GM04504 (cell line): ENCODE measurements around the gene PCF11.
"Not testable (repeated sequence)": the region's sequence is repeated elsewhere in the genome, so short reads cannot be mapped to it uniquely, and the experiment has no call there.

Source experiments
- DNase-seq: peaks from one replicate; pipeline ENCODE4 v3.0.0-alpha.2; 2012; ENCODE audit warnings: low read depth

Gene PCF11, protein sequence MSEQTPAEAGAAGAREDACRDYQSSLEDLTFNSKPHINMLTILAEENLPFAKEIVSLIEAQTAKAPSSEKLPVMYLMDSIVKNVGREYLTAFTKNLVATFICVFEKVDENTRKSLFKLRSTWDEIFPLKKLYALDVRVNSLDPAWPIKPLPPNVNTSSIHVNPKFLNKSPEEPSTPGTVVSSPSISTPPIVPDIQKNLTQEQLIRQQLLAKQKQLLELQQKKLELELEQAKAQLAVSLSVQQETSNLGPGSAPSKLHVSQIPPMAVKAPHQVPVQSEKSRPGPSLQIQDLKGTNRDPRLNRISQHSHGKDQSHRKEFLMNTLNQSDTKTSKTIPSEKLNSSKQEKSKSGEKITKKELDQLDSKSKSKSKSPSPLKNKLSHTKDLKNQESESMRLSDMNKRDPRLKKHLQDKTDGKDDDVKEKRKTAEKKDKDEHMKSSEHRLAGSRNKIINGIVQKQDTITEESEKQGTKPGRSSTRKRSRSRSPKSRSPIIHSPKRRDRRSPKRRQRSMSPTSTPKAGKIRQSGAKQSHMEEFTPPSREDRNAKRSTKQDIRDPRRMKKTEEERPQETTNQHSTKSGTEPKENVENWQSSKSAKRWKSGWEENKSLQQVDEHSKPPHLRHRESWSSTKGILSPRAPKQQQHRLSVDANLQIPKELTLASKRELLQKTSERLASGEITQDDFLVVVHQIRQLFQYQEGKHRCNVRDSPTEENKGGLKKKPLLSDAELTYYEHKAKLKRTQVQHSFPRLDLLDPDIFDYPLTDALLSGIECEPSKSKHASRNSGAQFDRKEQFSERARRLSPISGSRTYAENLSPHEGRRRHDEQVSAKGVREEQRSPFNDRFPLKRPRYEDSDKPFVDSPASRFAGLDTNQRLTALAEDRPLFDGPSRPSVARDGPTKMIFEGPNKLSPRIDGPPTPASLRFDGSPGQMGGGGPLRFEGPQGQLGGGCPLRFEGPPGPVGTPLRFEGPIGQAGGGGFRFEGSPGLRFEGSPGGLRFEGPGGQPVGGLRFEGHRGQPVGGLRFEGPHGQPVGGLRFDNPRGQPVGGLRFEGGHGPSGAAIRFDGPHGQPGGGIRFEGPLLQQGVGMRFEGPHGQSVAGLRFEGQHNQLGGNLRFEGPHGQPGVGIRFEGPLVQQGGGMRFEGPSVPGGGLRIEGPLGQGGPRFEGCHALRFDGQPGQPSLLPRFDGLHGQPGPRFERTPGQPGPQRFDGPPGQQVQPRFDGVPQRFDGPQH (N-terminal part only)

DNA sequence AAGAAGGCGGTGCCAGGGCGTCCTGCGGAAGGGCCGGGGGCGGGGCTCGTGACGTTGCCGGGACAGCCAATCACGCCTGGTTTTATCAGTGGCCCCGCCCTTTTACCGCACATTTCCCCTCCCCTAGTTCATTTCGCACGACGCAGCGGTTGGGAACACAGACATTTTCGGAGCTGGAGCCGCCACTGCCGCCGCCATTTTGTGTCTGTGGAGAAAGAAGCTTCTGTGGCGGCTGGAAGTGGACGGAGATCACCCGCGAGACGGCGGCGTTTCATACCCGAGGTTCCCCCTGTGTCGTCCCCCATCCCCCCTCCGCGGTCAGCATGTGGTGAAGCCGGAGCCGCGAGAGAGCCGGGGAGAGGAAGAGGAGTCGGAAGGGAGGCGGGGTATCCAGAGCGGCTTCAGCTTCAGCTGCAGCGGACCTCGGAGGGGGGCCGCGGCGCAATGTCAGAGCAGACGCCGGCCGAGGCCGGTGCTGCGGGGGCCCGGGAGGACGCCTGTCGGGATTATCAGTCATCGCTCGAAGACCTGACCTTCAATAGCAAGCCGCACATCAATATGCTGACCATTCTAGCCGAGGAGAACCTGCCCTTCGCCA, at the start of gene PCF11:
TSS of gene PCF11 (plus strand) at position 136 of the 598 bp plus-strand sequence. CDS start at position 445, 309 bp downstream.
- DNase-seq = no peak

DNA sequence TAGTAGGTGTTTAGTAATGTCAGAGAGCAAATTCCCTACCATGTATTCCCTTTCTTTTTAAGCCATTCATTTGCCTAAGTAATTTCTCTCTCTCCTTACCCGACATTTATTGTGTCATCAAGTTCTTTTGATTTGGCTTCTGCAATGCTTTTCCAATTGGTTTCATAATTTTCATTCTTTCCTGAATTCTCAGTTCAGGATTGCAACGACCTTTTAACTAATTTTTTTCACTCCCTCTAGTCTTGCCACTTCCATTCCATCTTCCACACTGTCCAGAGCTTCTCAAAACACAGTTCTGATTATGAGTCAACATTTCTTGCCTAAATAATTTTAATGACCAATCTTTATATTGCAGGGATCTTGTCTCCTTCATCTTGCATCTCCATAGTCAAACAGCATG, 44.0 kb upstream of the PCF11 start:
- DNase-seq = no peak

DNA sequence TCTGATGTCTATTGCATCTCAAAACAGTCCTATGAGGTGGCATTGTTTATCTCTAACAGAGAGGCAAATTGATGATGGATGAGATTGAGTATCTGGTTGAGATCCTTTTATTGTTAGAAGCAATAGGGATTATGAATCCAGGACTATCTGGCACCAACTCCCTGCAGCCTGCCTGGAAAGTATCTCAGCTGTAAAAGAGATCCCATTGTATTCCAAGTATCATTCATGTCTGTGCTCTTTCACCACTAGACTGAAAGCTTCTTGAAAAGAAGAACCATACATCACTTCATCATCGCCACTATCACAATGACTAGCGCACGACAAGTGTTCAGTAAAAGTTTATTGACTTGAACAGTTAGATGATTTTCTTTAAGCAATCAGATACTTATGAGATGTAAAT, 41.9 kb upstream of the PCF11 start:
- no peak for DNase-seq

DNA sequence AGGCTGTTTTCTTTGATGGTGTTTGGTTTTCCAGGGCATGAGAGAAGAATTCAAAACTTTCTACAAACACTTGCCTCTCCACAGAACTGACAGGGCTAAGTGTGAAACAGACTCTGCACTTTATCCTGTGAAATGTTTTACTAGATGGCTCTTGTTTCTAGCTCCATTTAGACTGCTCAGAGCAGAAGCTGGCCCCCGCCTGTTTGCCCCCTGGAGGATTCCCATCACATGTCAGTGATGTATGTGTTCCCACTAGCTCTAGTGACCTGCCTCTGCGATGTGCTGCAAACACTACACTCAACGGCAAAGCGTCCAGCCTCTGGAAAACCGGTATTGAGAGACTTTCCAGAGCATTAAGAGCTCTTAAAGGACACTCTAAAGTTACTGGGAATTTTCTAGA, 41.4 kb upstream of the PCF11 start:
- DNase-seq = no peak

DNA sequence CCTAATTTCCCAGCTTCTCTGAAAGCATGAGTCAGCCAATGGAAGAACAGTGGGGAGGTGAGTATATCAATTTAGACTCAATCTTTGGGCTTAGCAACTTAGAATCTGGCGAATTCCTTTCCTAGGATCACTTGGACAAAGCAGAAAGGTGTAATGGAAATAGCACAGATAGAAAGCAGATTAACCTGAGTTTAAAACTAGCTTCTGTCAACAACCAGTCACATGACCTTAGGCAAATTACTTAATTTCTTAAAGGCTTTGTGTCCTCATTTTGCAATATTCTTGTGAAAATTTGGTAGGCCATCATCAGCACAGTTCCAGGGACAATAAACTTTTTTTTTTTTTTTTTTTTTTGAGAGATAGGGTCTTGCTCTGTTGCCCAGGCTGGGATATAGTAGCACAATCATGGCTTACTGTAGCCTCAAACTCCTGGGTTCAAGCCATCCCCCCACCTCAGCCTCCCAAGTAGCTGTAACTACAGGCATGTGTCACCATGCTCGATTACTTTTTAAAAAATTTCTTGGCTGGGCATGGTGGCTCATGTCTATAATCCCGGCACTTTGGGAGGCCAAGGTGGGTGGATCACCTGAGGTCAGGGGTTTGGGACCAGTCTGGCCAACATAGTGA, 40.8 kb upstream of the PCF11 start:
- DNase-seq = no peak

DNA sequence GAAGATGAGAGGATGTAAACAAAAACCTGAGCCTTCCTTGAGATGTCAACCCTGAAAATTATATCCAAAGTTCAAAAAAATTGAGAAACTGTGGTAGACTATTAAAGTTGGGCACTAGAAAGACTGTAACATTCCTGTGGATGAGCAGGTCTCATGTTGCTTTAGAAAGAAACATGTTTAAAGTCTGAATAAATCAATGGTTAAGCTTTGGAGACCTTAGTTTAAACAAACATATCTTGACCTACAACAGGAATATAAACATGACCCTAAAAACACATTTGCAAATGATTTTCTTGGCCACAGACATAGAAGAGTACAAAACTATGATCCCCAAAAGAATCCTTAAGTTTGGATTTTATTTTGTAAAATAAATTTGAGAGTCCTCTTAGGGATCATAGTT, 38.1 kb upstream of the PCF11 start:
- no peak for DNase-seq

DNA sequence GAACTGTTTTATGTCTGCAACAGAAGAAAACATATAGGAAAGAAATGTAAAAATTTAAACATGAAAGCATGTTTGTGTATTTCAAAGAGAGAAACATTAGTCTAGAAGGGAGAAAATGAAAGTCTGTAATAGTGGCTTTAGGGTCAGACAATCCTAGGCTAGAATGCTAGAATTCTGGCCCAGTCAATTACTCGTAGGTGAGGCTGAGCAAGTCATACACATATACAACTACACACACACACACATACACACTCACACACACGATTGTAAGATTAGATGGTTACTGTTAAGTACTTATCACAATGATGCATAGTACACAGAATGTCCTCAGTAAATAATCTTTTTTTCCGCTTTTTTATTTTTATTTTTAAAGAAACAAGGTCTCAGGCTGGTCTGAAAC, 37.7 kb upstream of the PCF11 start:
- no peak for DNase-seq

DNA sequence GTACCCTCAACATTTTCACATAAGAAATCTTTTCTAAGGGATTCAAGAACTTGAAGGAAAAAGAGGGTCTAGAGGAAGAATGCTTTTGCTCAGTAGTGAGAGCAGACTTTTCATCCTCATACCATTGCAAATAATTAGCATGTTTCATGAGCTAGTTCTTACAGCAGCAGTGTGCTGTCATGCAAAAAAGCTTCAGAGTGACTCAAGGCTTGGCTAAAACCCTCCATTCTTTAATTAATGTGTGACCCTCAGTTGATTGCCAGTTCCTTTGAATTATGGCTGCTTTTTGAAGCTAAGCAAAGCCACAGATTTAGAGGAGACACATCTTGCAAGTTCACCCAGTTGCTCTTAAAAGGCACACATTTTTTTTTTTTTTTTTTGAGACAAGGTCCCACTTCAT, 36.6 kb upstream of the PCF11 start:
- DNase-seq = peak; percentile 10

DNA sequence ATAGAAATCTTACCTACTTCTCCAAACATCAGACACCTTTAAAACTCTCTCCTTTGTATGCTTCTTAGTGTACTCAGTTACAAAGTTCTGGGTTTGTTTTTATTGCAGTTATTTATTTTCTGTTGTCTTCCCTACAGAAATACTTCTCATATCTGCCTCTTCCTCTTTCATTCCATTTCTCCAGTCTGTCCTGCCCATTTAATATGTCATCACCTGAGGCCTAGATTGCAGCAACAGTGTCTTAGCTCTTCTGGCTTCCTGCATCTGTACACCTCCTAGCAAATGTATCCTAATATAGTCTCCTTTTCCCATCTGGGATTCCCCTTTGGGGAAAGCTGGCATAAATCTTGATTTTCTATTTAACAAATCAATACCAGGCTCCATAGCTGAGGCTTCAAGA, 34.9 kb upstream of the PCF11 start:
- no peak for DNase-seq

DNA sequence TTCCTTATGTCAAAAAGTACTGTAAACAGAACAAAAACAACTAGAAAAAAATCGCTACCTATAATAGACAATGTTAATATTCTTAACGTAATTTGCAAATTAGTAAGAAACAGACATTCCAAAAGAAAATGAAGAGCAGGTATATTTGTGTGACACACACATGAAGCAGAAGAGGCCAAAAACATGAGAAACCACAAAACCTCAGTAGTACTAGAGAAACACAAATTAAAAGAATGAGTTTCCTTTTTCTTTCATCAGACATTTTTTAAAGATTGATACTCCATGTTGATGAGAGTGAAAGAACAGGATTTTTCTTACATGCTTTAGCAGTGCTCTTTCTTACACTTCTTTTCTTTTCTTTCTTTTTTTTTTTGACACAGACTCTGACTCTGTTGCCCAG, 34.2 kb upstream of the PCF11 start:
- DNase-seq = no peak

DNA sequence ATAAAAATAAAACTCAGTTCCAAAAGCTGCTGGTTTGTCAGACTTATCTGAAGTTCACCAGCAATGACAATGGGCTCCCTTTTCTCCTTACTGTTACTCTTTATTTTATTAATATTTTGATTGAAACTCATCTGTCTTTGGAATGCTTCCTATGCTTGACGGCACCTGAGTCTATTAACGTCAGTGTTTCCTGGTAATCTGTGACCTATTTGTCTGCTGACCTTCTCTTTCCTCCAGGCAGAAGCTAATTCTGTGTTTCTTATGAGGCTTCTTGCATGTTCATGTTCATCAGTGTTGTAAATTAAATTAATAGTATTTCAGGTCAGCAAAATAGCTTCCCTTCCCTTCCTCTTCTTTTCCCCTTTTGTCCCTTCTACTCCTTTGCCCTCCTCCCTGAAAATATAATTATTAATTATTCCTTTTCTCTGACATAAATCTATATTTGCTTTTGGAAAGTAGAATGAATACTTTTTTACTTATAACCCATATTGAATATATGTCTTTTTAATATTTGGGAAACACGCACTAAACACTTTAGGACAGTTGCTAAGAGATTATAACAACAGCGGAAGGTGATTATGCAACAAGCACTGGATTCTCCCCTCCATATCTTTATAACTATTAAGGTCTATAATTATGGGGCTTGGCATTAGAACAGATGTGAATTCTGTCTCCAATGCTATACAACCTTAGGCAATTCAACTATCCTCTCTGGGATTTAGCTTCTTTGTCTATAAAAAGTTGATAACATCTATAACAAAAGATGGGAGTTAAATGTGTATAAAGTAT, 32.1 kb upstream of the PCF11 start:
- DNase-seq = no peak

DNA sequence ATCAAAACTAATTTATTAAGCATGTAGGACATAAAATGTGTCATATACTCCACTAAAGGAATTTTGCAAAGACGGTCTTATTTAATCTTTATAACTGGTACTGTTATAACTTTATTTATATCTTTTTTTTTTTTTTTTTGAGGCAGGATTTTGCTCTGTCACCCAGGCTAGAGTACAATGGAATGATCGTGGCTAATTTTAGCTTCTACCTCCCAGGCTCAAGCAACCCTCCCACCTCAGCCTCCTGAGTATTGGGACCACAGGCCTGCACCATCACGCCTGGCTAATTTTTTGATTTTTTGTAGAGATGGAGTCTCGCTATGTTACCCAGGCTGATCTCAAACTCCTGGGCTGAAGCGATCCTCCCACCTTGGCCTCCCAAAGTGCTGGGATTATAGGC, 31.4 kb upstream of the PCF11 start:
- no peak for DNase-seq

DNA sequence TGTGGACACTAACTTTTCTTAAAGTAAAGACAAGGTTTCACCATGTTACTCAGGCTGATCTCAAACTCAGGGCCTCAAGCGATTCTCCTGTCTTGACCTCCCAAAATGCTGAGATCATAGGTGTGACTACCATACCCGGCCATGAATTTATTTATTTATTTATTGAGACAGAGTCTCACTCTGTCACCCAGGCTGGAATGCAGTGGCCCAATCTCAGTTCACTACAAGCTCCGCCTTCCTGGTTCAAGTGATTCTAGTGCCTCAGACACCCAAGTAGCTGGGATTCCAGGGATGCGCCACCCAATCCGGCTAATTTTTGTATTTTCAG, 29.7 kb upstream of the PCF11 start:
- DNase-seq = no peak

DNA sequence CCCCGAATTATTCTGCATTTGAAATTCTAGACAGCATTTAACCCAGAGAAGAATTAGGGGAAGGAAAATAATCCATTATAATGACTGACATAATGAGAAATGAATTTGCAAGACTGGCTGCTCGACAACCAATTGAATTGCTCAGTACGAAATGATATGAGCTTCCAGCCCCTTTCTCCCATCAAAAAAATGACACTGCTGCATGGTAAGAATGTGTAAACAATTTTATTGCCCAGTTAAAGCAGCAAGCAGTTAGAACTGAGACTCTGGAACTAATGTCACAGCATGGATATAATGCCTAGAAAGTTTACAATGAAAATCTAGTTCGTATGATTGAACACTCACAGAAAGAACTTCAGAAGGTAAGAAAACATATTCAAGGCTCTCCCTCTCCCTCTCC, 24.7 kb upstream of the PCF11 start:
- no peak for DNase-seq

DNA sequence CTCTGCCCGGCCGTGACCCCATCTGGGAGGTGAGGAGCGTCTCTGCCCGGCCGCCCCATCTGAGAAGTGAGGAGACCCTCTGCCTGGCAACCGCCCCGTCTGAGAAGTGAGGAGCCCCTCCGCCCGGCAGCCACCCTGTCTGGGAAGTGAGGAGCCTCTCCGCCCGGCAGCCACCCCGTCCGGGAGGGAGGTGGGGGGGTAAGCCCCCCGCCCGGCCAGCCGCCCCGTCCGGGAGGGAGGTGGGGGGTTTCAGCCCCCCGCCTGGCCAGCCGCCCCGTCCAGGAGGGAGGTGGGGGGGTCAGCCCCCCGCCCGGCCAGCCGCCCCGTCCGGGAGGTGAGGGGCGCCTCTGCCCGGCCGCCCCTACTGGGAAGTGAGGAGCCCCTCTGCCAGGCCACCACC, 23.7 kb upstream of the PCF11 start:
- DNase-seq = not testable (repeated sequence)

DNA sequence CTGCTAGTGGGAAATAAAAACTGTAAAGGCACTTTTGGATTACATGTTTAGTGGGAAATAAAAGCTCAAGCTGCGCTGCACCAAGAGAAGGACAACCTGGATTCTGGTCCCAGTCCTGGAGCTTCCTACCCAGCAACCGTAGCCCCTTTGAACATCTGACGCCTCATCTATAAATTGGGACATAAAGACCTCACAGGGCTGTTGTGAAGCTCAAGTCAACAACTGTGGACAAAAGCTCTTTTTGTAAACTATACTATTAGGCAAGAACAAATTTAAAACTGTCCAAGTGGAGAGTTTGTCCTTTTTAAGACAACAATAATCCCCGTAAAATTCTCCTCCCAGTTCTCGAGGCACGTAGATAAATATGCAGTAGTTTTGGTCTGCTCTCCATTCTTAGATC, 17.6 kb upstream of the PCF11 start:
- no peak for DNase-seq

DNA sequence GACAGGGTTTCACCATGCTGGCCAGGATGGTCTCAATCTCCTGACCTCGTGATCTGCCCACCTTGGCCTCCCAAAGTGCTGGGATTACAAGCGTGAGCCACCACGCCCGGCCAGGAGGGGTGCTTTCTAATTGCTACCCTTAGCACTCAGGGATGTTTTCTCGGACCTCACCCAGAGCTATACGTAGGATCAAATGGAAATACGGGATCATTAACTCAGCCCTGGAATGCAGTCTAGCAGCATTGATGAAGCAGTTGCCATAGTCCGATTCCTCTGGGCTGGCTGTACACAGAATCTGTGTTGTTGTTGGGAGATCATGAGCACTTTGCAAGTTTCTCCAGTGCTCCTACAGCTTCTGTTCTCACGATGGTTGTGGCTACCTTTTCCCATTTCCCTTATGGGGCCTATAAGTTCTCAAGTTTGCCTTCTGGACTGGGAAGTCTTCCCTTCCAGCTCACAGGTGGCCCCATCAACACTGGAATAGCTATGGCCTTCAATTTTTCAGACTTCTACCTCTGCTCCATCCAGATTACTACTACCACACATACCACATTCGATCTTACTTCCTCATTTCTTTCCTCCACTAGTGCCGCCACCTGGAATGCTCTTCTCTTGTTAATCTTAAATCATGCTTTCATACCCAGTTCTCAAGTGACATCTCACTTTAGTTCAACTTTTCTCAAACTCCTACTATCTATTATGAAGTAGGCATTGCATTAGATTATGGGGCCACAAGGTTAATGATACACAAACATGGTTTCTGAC, 16.1 kb upstream of the PCF11 start:
- DNase-seq = no peak

DNA sequence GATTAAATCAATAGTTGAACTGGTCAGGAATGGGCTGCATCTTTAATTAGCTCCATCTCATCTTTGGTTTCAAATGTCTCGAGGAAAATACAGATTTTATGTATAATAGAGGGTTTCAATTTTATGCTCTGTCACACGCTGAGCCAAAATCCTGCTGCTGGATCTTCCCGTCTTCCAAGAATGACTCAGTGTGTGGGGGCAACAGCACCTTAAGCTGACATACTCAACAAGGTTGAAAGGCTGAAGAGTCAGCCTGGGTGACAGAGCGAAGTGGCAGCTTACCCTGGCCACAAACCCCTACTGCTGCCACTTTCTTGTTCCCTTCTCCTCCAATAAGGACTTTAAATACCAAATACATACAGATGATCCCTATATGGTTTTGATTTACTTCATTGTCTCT, 9.0 kb upstream of the PCF11 start:
- DNase-seq = no peak

DNA sequence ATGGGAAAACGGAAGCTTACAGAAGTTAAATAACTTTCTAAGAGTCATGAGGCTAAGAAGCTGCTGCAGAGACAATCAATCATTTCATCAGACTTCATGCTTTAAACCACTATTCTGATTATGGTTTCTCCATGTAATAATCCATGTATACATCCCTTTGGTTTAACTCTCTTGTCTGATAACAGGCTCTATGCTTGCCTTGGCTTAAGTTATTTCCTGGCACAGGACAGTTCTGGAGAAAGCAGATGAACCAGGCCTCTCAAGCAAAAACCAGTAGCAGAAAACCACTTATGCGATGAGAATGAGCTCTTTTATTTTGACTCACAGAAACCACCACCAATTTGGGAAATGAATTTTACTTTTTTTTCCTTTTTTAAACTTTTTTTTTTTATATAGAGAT, 6.5 kb upstream of the PCF11 start:
- no peak for DNase-seq

DNA sequence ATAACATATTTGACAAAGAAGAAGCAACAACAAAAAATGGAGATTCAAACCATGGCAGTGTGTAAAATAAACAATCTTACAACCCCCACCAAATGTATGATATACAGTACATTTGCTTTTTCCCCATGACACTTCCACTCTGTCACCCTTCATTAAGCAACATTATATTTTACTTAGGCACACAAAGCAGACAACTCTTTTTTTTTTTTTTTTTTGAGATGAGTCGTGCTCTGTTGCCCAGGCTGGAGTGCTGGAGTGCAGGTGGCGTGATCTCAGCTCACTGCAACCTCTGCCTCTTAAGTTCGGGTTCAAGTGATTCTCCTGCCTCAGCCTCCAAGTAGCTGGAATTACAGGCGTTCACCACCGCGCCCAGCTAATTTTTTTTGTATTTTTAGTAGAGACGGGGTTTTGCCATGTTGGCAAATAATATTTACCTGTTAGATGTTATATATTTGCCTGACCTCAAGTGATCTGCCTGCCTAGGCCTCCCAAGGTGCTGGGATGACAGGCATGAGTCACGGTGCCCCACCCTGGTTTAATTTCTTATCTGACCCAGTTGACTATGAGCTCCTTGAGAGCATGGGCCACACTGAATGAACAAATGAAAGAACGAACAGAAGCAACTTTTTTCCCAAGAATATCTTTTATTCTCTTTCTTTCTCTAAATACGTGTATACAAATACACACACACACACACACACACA, 5.5 kb upstream of the PCF11 start:
- DNase-seq = no peak
